SJSA1 (cell line): Measurements from ENCODE around the gene BID. TPM values are rescaled to one million over a fixed set of nuclear protein-coding genes. Genes with fewer than 3 reads are reported as not detected.

Source experiments
- DNase-seq, 2 experiments: peaks; one replicate each; pipeline ENCODE4 v3.0.0-alpha.2; 2015 to 2020; ENCODE audit warnings: low spot score in 2 of 2, low read depth in 1 of 2
- H3K27ac ChIP-seq: fragments of 250-450 bp; sonication (Bioruptor Pico); 2 replicates; pipeline ENCODE4 v1.5.1; 2020; ENCODE audit warnings: mild to moderate bottlenecking, moderate library complexity
- H3K27me3 ChIP-seq: fragments of 250-450 bp; sonication (Bioruptor Pico); replicated peaks from 2 replicates; pipeline ENCODE4 v1.5.1; 2020; ENCODE audit warnings: mild to moderate bottlenecking, moderate library complexity
- H3K36me3 ChIP-seq: fragments of 250-450 bp; sonication (Bioruptor Pico); 2 replicates; pipeline ENCODE4 v1.5.1; 2020; ENCODE audit warnings: mild to moderate bottlenecking
- H3K4me1 ChIP-seq: fragments of 250-450 bp; sonication (Bioruptor Pico); replicated peaks from 2 replicates; pipeline ENCODE4 v1.6.1; 2021; ENCODE audit warnings: mild to moderate bottlenecking
- H3K4me3 ChIP-seq: fragments of 250-450 bp; sonication (Bioruptor Pico); 2 replicates; pipeline ENCODE4 v1.5.1; 2020; ENCODE audit warnings: mild to moderate bottlenecking
- H3K9me3 ChIP-seq: fragments of 250-450 bp; sonication (Bioruptor Pico); replicated peaks from 2 replicates; pipeline ENCODE4 v1.5.1; 2020; ENCODE audit warnings: mild to moderate bottlenecking
- total RNA-seq: library from RNA; depleted of rRNA; stranded (reverse); fragments of >200 nt; shearing (Covaris generic); gene quantifications from 2 replicates; pipeline ENCODE4 v1.2.3, GENCODE V29; 2014

The BID gene
- total RNA-seq, 1 experiment from 2014 or later, result 27.0 TPM

DNA sequence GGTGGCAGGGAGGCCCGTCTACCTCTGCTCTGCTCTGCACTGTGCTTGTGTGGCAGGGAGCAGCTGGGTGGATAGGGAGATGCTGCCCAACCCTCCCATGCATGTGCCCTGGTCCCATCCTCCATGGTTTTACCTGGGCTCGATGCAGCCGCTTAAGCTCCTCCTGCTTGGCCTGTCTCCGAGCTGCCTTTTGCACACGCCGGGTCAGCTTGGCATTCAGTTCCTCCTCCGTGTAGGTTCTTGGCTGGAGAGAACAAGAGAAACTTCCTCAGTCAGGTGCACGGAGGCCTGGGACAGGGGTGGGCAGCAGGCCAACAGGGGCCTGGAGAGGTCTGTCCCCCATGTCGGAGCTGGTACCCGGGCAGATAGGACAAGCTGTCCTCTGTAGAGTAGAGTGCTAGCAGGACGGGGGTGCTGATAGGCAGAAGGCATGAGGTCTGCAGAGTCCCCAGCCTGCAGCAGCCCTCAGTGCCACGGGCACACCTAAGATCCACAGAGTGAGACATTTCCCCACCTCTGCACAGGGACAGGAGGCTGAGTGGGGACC lies 36.4 kb upstream of the BID start:
- no peak overlapping the region for H3K4me3 ChIP-seq
- H3K36me3 ChIP-seq, result peaks cover 51% of the 10 kb centered on the region
- H3K9me3 ChIP-seq, result no peaks in the 10 kb centered on the region
- H3K27ac ChIP-seq, result no peak overlapping the region
- DNase-seq, result no peak
- no peaks in the 10 kb centered on the region for H3K4me1 ChIP-seq
- H3K27me3 ChIP-seq, result no peaks in the 10 kb centered on the region

DNA sequence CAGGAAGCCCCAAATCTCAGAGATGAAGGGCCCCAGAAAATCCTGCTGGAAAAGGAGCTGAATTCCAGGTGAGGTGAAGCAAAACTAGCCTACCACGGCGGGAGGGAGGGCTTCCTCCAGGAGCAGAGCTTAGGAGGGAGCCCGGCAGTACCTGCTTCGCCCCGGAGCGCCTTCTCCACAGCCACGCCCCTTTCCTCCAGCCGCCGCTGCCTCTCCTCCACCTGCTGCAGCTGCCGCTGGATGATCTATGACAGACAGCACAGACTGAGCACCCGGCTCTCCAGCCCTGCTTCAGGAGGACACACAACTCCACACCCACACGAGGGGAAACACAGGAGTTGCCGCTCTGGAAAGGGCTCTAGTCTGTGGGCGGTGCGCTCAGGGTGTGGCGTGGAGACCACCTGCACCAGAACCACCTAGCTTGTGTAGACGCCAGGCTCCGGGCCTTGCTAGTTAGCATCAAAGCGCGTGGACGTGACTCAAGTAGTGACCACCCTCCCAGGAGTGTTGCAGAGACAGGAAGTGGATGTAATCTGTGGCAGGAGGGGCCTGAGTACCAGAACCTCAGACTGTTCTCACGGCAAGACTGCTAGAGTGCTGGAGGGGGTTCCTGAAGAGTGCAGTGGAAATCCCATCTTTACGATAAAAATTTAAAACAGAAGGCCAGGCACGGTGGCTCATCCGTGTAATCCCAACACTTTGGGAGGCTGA lies 34.6 kb upstream of the BID start:
- Histone ChIP-seq H3K27me3 (no peaks in the 10 kb centered on the region), H3K4me3 (no peak overlapping the region), H3K4me1 (no peaks in the 10 kb centered on the region), H3K36me3 (peaks cover 55% of the 10 kb centered on the region), H3K27ac (no peak overlapping the region), H3K9me3 (no peaks in the 10 kb centered on the region)
- DNase-seq, result no peak

DNA sequence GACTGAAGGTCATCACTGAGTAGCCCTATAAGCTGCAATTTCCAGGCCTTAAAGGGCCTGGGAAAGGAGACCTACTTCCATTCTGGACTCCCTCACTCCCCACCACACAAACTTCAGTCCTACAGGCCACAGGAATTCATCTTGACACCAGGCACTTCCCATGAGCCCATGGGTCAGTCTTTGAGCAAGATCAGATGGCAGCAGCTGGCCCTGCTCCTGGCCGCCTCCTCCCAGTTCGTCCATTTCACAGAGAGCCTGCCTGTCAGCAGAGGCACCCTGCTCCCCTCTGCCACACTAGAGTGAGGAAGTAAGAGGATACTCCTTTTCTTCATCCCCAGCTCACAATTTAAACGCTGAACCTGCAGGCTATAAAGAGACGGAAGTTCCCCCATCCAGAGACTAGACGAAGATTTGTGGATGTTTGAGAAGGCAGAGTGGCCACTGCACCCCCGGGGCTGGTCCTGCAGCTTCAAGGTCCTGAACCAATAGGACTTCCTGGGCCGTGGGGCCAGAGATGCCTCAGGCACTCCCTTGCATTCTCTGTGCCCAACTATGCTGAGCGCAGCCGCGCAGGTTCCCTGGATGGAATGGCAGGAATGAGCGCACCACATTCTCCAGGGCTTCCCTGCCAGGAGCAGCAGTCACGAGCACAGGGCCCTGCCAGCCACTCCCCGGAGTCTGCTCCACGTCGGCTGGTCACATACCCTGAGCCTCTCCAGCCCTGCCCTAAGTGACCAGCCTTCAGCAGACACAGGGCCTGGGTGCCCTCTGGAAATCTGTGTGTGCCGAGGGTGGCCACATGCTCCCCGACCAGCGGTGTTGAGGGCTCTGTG lies 33.5 kb upstream of the BID start:
- Histone ChIP-seq H3K4me1 (no peaks in the 10 kb centered on the region), H3K4me3 (no peak overlapping the region), H3K9me3 (no peaks in the 10 kb centered on the region), H3K36me3 (peaks cover 55% of the 10 kb centered on the region), H3K27me3 (no peaks in the 10 kb centered on the region), H3K27ac (no peak overlapping the region)
- no peak for DNase-seq

DNA sequence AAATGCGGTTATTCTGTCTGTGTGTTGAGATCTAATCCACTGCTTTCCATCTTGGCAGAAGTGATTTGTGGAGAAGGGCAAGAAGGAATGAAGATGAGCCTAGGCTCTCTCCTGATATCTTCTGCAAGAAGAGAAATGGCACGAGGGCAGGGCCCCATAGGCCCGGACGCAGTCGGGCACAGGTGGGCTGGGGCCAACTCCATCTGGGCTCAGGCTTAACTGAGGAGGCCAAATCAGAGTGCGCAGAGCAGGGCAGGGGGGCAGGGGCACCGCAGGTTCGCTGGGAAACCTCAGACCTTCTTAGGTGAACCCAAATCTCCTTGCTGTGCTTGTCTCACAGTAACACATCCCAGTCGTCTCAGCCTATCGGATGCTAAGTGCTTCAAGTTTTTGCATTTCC lies 32.8 kb upstream of the BID start:
- H3K27ac ChIP-seq, result no peak overlapping the region
- DNase-seq, result no peak
- H3K4me1 ChIP-seq, result no peaks in the 10 kb centered on the region
- H3K9me3 ChIP-seq, result no peaks in the 10 kb centered on the region
- no peaks in the 10 kb centered on the region for H3K27me3 ChIP-seq
- peaks cover 53% of the 10 kb centered on the region for H3K36me3 ChIP-seq
- no peak overlapping the region for H3K4me3 ChIP-seq

DNA sequence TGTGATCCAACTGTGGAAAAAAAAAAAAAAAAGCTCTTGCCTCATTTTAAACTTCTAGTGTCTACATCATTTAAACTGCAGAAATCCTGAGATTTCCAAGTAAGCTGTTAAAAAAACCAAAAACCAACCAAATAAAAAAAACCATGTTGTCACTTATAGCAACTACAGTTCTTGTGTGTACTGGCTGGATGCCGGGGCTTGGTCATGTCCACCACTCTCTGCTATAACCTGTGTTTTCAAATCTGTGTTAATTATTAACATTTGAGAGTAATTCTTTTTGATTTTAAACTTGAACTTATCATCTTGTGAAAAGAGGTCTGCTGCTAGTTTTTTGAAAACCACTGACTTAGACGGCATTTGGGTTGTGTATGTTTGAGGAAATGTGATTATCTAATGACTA lies 32.2 kb upstream of the BID start:
- no peak overlapping the region for H3K4me3 ChIP-seq
- H3K27ac ChIP-seq, result no peak overlapping the region
- H3K27me3 ChIP-seq, result no peaks in the 10 kb centered on the region
- peaks cover 51% of the 10 kb centered on the region for H3K36me3 ChIP-seq
- H3K9me3 ChIP-seq, result no peaks in the 10 kb centered on the region
- no peak for DNase-seq
- H3K4me1 ChIP-seq, result no peaks in the 10 kb centered on the region

DNA sequence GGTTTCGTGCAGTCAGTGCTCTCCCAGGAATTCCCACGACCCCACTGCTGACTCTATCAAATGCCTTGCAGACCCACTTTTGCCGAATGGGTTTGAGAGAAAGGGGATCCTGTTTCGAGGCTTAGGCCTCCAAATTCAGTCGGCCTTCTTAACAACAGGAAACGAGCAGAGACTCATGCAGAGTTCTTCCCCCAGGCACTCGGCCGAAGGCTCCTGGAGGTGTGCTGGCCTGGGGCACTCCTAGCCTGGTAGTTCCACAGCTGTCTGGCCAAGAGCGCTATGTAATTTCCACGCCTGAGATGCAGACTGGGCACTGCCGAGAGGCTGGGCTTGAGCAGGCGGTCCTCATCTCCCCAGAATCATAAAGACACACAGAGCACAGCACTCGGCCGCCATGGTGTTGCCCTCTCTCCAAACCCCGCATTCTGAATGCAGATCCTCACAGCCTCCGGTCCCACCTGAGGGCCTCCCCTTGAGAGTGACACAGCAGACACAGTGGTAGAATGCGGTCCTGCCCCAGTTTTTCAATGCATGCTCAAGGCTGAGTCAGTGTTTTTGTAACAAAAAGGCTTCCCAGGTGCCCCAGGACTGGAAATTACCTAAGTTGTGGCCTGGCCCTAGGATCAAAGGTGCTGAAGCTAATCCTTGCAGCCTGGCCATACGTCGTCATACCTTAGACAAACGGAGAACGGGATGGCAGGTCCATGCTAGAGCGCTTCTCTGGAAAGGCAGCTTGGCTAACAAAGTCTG lies 30.2 kb upstream of the BID start:
- Histone ChIP-seq H3K27me3 (no peaks in the 10 kb centered on the region), H3K4me3 (no peak overlapping the region), H3K36me3 (peaks cover 42% of the 10 kb centered on the region), H3K4me1 (no peaks in the 10 kb centered on the region), H3K27ac (no peak overlapping the region), H3K9me3 (no peaks in the 10 kb centered on the region)
- DNase-seq, result no peak

DNA sequence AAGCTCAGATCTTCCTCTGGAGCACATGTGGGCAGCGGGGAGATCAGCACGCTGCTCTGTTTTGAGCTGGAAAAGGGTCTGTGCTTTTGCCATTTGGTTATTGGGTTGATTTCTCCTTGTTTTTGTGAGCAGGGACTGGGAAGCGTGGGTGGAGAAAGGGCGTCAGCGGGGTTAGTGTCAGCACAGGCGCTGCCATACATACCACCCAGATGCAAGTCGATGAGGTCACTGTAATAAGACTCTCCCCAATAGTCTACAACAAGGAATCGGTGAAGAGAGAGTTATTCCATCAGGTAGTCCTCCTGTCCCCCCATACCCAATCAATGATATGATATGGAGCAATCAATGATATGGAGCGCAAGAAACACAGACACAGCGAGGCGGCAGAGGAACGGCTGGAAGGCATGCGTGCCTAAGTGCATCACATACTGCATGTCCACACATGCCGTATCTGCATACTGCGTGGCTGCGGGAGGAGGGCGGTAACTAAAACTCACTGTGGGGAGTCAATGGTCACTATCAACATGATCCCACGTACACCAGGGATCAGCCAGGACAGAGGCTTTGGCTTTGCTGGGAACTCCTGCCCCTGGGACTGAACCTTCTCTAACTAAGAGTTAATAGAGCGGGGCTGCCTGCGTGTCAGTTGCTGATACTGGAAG lies 29.5 kb upstream of the BID start:
- H3K36me3 ChIP-seq, result peaks cover 35% of the 10 kb centered on the region
- H3K4me3 ChIP-seq, result no peak overlapping the region
- H3K9me3 ChIP-seq, result no peaks in the 10 kb centered on the region
- H3K4me1 ChIP-seq, result no peaks in the 10 kb centered on the region
- H3K27me3 ChIP-seq, result no peaks in the 10 kb centered on the region
- no peak for DNase-seq
- H3K27ac ChIP-seq, result no peak overlapping the region

DNA sequence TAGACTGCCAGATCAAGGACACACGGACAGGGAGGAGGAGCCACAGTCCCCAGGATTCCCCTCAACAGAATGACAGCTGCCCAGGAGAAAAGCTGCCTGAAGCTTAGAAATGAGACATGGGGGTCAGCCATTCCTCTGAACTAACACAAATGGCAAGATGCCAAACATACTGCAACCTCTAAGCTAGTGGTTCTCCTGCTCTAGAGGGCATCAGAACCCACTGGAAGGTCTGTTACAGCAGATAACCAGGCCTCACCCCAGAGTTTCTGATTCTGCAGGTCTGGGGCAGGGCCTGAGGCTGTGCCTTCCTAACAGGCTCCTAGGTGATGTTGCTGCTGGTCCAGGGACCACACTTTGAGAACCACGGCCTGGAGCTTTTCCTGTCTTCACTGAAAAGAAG lies 28.6 kb upstream of the BID start:
- H3K36me3 ChIP-seq, result peaks cover 26% of the 10 kb centered on the region
- no peak overlapping the region for H3K27ac ChIP-seq
- H3K4me1 ChIP-seq, result no peaks in the 10 kb centered on the region
- no peak for DNase-seq
- no peaks in the 10 kb centered on the region for H3K9me3 ChIP-seq
- H3K27me3 ChIP-seq, result no peaks in the 10 kb centered on the region
- H3K4me3 ChIP-seq, result no peak overlapping the region

DNA sequence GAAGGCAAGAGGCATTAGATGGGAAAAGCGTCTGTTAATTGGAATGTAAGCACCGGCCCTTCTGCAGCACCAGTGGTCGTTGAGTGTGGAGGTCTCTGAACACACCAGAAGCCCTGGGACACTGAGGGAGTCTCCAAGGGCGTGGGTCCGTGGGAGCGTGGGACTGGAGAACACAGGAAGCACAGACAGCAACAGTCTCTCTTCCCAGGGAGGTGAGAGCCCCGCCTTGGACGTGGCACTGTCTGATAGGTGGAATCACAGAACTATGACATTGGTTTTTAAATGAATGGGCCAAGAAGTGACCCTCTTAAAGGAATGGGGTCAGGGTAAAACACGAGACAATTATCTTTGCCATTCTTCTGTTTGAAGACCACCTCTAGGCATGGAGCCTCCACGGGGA lies 28.1 kb upstream of the BID start:
- Histone ChIP-seq H3K27me3 (no peaks in the 10 kb centered on the region), H3K27ac (no peak overlapping the region), H3K4me1 (no peaks in the 10 kb centered on the region), H3K4me3 (no peak overlapping the region), H3K36me3 (peaks cover 21% of the 10 kb centered on the region), H3K9me3 (no peaks in the 10 kb centered on the region)
- no peak for DNase-seq

DNA sequence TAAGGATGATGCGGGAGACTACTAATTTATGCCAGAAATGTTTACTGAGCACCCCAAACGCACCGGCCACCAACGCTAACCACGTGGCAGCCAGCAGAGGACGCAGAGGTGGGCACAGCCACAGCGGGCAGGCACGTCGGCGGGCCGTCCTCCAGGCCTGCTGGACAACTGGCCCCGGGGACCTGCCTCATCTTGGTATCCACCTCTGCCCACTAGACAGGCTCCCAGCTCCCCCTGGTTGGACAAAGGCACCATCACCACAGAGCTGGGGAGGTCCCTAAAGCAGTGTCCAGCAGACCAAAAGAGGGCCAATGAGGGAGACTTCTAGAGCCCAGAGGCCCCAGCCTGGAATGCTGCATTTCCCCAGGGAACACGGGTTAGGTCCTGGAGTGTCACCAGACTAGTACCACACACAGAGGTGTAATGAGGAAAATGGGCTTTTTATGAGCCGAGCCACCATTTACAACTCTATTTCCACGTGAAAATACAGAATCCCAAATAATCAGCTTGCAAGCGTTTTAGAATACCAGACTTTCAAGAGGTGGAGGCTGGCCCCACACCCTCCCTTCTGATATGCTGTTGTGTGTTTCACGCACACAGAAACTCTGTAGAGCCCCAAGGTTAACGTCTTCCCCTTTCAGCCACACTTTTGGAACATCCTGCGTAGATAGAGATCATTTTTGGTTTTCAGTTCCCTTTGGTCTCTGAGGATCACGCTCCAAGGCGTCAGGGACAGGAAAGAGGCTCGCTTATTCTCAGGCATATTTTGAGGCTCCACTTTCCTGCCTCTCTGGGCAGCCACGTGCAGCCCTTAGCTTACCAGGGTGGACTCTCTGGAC lies 23.7 kb upstream of the BID start:
- no peaks in the 10 kb centered on the region for H3K27me3 ChIP-seq
- H3K4me3 ChIP-seq, result no peak overlapping the region
- H3K9me3 ChIP-seq, result no peaks in the 10 kb centered on the region
- H3K4me1 ChIP-seq, result no peaks in the 10 kb centered on the region
- no peak for DNase-seq
- no peak overlapping the region for H3K27ac ChIP-seq
- peaks cover 8% of the 10 kb centered on the region for H3K36me3 ChIP-seq

DNA sequence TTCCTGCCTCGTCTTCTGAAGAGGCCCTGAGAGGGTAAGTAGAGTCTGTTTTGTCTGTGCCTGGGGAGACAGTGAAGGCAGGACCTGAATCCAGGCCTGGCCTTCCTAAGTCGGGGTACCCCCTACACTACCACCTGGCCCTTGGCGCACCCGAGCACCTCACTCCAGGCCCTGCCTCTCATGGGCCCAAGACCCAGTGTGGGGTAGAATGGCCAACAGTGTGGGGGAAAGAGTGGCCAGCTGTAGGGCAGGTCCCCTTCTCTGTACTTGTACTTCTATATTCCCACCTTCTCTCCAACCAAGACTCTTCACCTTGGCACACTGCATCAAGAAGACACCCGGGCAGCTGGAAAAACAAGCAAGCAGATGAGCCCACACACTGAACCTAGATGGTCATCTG lies 22.4 kb upstream of the BID start:
- Histone ChIP-seq H3K4me3 (no peak overlapping the region), H3K4me1 (no peaks in the 10 kb centered on the region), H3K27ac (no peak overlapping the region), H3K36me3 (peaks cover 12% of the 10 kb centered on the region), H3K27me3 (no peaks in the 10 kb centered on the region), H3K9me3 (no peaks in the 10 kb centered on the region)
- DNase-seq, result no peak

DNA sequence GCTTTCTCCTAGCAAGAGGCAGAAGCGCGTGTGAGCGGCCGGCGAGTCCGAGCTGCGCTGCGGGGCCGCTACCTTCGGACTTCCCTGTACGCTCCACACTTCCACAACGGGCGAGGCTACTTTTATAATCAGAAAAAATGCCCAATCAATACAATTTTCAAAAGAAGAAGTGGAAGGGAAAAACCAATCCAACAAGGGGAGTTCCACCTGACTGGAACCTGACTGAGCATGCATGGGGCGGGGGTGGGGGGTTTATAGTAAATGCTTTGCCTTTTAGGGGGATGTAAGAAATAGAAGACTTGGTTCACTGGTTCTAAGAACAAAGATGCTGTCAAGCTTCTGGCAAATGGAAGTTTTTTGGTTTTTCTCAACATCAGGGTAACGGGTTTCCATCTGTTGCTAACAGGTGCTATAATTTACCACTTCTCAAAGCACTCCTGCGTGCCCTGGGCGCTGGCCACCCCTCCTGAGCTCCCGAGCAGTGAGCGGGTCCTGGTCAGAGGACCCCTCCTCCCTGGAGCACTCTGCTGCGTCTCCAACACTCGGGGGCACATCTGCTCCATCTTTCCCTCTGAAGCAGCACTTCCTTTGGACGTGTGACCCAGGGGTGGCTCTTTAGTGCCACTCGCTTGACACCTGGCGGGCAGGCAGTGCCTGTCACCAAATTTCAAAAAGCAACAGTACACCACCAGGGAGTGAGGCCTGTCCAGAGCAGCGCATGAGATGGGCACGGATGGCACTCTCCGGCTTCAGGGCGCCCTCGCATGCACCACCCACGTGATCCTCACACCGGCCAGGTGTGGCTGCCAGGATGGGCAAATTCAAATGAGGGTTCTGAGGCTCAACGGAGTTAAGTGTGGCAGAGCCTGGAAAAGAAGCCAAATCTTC lies 21.6 kb upstream of the BID start:
- Histone ChIP-seq H3K4me3 (no peak overlapping the region), H3K36me3 (peaks cover 14% of the 10 kb centered on the region), H3K27me3 (no peaks in the 10 kb centered on the region), H3K9me3 (no peaks in the 10 kb centered on the region), H3K4me1 (no peaks in the 10 kb centered on the region), H3K27ac (no peak overlapping the region)
- no peak for DNase-seq
